Heart left ventricle (tissue), 13 donors: Measurements from ENCODE around the gene COL27A1.

Experiments
- POLR2A ChIP-seq, 2 donors: fragments of 450-650 bp; IDR thresholded peaks; one replicate each; pipeline ENCODE4 v1.6.1; 2017; ENCODE audit warnings: antibody characterized with exemption in 2 of 2, mild to moderate bottlenecking in 2 of 2, moderate library complexity in 2 of 2
- TF ChIP-seq, protein P1 (sequence below), 12 donors: fragments of 200-600 bp; sonication (generic) in 4 of 12; IDR thresholded peaks; one replicate each; pipeline versions ENCODE4 v1.5.0 to v1.8.0; 2018 to 2022; ENCODE audit warnings: antibody characterized with exemption in 12 of 12, mild to moderate bottlenecking in 5 of 12
- donor health status: ischemic (EF 13 %, LVEDD 7.1; RV severe dilation, severe dysfunction).
- donor health status: DM: no; HTN: yes; CAD: no.
- donor health status: DM: no; HTN: no; CAD: no.
- donor health status: ischemic (EF 25% LVEDD 6.9; RV normal size, moderate dysfunction).
- donor health status: ischemic (EF 25% LVEDD 5.7; RV mildly dilated, moderate dysfunction).
- donor health status: ischemic (EF 35%, LVEDD 5.7; RV mildly dilated, moderate dysfunction).
- donor health status: nonischemic (EF 11% LVEDD 7.7; RV severe dilation, severe dysfunction).
- donor health status: DM: yes; HTN: yes; CAD: no.
- donor health status: PGD.
- donor health status: ischemic (EF 29% LVEDD 5.4; RV normal size, mild dysfunction).
- donor health status: nonischemic (EF 23%, LVEDD 6.1; RV moderate dilation, normal function).

DNA sequence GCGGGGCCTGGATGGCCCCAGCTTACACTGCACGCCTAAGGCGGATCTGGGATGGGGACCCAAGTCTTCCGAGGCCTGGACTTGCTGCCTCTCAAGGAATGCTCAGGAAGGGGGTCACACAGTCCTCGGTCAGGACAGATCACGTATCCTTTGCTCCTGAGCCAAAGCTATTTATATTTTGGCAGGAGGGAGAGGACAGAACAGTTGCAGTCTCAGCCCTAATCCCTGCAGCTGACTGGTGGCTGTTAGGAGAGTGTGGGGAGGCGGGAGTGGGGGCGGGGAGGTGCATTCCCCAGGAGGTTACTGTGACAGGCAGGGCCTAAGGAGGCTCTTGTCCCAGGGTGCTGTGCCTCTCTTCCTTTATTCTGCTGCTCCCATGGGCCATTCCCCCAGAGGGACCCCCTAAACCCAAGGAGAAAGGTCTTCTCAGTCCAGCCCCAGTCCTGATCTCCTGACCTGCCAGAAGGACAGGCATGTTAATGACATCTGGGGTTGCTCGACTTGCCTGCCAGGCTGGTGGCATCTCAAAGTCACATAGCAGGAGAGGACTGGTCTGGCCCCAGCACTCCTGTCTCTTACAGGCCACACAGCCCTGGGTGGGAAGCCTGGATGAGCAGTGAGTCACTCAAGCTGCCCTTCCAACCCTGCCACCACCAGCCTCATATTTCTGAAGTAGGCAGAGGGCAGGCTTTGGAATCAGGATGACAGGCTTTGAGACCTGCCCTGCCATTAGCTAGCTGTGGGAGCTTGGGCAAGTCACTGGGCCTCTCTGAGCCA is 51.9 kb downstream of the COL27A1 start:
- TF ChIP-seq, protein P1, sequence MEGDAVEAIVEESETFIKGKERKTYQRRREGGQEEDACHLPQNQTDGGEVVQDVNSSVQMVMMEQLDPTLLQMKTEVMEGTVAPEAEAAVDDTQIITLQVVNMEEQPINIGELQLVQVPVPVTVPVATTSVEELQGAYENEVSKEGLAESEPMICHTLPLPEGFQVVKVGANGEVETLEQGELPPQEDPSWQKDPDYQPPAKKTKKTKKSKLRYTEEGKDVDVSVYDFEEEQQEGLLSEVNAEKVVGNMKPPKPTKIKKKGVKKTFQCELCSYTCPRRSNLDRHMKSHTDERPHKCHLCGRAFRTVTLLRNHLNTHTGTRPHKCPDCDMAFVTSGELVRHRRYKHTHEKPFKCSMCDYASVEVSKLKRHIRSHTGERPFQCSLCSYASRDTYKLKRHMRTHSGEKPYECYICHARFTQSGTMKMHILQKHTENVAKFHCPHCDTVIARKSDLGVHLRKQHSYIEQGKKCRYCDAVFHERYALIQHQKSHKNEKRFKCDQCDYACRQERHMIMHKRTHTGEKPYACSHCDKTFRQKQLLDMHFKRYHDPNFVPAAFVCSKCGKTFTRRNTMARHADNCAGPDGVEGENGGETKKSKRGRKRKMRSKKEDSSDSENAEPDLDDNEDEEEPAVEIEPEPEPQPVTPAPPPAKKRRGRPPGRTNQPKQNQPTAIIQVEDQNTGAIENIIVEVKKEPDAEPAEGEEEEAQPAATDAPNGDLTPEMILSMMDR (IDR thresholded peaks at IDR 0.05), result no peak
- TF ChIP-seq POLR2A (IDR thresholded peaks at IDR 0.05), result no peak
